ENCODE data around the gene COPG2. TPM values are rescaled to one million over a fixed set of nuclear protein-coding genes. Genes with fewer than 3 reads are reported as not detected.
A peak's percentile ranks its signal among the peaks of the same experiment; 100 is the strongest.

Gene COPG2
- total and polyA plus RNA-seq, 8 donors, result 16.6 to 50.3 (median 44.2) TPM

GRCh38 chr7:130654850-130655249 lies 13.7 kb downstream of the COPG2 start:
- intact Hi-C loops (cut with DNase I), result no loop called here
- H3K36me3 ChIP-seq, result peaks cover 0 to 5% of the 10 kb centered on the region in 2 donors
- no peak for ATAC-seq
- no peaks in the 10 kb centered on the region for H3K27me3 ChIP-seq
- no peaks in the 10 kb centered on the region for H3K4me1 ChIP-seq
- TF ChIP-seq, protein P1, sequence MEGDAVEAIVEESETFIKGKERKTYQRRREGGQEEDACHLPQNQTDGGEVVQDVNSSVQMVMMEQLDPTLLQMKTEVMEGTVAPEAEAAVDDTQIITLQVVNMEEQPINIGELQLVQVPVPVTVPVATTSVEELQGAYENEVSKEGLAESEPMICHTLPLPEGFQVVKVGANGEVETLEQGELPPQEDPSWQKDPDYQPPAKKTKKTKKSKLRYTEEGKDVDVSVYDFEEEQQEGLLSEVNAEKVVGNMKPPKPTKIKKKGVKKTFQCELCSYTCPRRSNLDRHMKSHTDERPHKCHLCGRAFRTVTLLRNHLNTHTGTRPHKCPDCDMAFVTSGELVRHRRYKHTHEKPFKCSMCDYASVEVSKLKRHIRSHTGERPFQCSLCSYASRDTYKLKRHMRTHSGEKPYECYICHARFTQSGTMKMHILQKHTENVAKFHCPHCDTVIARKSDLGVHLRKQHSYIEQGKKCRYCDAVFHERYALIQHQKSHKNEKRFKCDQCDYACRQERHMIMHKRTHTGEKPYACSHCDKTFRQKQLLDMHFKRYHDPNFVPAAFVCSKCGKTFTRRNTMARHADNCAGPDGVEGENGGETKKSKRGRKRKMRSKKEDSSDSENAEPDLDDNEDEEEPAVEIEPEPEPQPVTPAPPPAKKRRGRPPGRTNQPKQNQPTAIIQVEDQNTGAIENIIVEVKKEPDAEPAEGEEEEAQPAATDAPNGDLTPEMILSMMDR (IDR thresholded peaks at IDR 0.05), result no peak
- no peak for DNase-seq
- no peak overlapping the region for H3K4me3 ChIP-seq
- no peaks in the 10 kb centered on the region for H3K9me3 ChIP-seq
- H3K27ac ChIP-seq, result no peak overlapping the region

DNA sequence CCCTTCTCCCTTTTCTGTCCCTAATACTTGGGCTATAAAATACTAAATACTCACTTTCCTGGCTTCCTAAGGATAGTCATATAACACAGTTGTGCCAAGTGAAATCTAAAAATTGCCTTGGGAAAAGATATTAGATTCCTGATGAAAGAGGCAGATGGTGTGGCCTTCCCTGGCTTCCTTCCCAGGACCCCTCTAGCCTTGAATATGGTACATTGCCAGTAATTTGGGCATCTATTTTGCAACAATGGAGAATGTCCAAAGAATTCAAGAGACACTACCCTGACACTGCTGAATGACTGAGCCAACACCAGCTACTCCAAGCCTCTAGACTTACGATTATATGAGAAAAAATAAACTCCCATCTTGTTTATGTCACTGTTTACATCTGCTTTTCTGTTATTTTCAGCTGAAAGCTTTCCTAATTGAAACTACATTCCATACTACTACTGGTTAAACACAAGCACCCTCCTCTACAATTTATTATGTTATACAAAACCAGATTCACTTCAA lies 17.9 kb downstream of the COPG2 start:
- DNase-seq, result peak in 2 of 4 donors; percentile 61 to 65
- Histone ChIP-seq H3K4me1 (no peaks in the 10 kb centered on the region), H3K9me3 (no peaks in the 10 kb centered on the region), H3K36me3 (peaks cover 0 to 5% of the 10 kb centered on the region in 2 donors), H3K27me3 (no peaks in the 10 kb centered on the region), H3K27ac (no peak overlapping the region), H3K4me3 (no peak overlapping the region)
- TF ChIP-seq, protein P1 (IDR thresholded peaks at IDR 0.05), result no peak
- intact Hi-C loops (cut with DNase I), result no loop called here
- no peak for ATAC-seq

DNA sequence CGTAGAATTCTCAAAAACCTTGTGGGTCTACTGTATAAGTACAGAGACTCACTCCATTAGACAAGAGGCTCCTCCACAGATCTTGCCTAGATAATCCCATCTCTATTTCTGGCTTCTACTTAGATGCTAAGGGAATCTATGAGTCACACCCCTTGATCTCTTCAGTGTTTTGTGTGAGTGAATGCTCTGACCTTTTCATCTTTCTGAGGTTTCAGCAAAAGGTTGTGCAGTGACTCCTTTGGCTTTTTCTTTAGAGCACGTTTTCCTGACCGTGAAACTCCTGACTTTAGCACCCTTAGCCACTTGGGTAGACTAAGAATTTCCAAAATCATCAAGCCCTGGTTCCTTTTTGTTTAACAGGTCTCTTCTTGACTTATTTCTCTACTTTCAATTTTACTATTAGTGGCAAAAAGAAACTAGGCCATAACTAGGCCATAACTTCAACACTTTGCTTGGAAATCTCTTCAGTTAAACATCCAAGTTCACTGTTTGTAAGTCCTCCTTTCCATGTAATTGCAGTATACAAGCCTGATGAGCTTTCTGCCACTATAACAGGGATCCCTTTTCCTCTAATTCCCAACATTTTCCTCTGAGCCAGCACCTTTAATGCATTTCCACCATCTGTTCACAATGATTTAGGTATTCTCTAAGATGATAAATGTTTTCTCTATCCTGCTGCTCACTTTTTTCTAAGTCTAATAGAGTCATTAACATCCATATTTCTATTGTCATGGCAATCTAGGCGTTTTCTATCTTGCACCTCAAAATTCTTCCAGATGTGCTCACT lies 19.4 kb downstream of the COPG2 start:
- peaks cover 0 to 5% of the 10 kb centered on the region in 2 donors for H3K36me3 ChIP-seq
- no peaks in the 10 kb centered on the region for H3K27me3 ChIP-seq
- TF ChIP-seq, protein P1 (IDR thresholded peaks at IDR 0.05), result no peak
- H3K27ac ChIP-seq, result no peak overlapping the region
- H3K4me3 ChIP-seq, result no peak overlapping the region
- no peaks in the 10 kb centered on the region for H3K9me3 ChIP-seq
- intact Hi-C loops (cut with DNase I), result no loop called here
- no peak for DNase-seq
- no peaks in the 10 kb centered on the region for H3K4me1 ChIP-seq
- no peak for ATAC-seq

- TF ChIP-seq, protein P1 (IDR thresholded peaks at IDR 0.05), result no peak
- H3K4me1 ChIP-seq, result no peaks in the 10 kb centered on the region
- no peak overlapping the region for H3K4me3 ChIP-seq
- ATAC-seq (no peak), DNase-seq (no peak)
- H3K27ac ChIP-seq, result no peak overlapping the region
- H3K9me3 ChIP-seq, result no peaks in the 10 kb centered on the region
- no peaks in the 10 kb centered on the region for H3K27me3 ChIP-seq
- intact Hi-C loops (cut with DNase I), result no loop called here
- H3K36me3 ChIP-seq, result peaks cover 0 to 5% of the 10 kb centered on the region in 2 donors
Measured at GRCh38 chr7:130648580-130648979, 20.0 kb downstream of the COPG2 start.

DNA sequence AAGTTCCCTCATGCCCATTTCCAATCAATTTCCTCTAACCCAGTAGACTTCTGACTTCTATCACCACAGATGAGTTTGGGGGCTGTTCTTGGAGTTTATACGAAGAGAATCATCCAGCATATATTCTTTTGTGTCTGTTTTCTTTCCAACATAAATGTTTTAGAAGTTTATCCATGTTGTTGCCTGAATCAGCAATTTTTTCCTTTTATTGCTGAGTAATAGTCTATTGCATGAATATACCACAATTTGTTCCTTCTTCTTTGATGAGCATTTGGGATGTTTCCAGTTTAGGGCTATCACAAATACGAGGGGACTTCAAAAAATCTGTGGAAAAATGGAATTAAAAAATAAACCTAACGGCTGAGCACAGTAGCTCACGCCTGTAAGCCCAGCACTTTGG lies 26.2 kb downstream of the COPG2 start:
- Histone ChIP-seq H3K4me3 (no peak overlapping the region), H3K27me3 (no peaks in the 10 kb centered on the region), H3K27ac (no peak overlapping the region), H3K9me3 (peaks cover 0 to 3% of the 10 kb centered on the region in 2 donors), H3K36me3 (peaks cover 0 to 4% of the 10 kb centered on the region in 2 donors), H3K4me1 (no peaks in the 10 kb centered on the region)
- intact Hi-C loops (cut with DNase I), result no loop called here
- DNase-seq (no peak), ATAC-seq (no peak)
- TF ChIP-seq, protein P1 (IDR thresholded peaks at IDR 0.05), result no peak
